ENCODE data around the gene ARNT2.

- no peak for TF ChIP-seq ZNF70 (CRISPR knock-in tag; IDR thresholded peaks at IDR 0.05)
- TF ChIP-seq PATZ1 (CRISPR knock-in tag; IDR thresholded peaks at IDR 0.05; ENCODE audit: borderline replicate concordance), result no peak
- TF ChIP-seq TSHZ2 (CRISPR knock-in tag; IDR thresholded peaks at IDR 0.05), result no peak
- no peak for TF ChIP-seq ZFP3 (CRISPR knock-in tag; IDR thresholded peaks at IDR 0.05)
These were observed 214.7 kb downstream of the ARNT2 start for GRCh38 chr15:80618685-80619400.
